Measurements from ENCODE around the gene AMBP. TPM values are rescaled to one million over a fixed set of nuclear protein-coding genes. Genes with fewer than 3 reads are reported as not detected.

The AMBP gene
- total RNA-seq, 3 donors from 2014 or later (not counting 1 experiment from before 2014, with no cell fraction given): not detected

DNA sequence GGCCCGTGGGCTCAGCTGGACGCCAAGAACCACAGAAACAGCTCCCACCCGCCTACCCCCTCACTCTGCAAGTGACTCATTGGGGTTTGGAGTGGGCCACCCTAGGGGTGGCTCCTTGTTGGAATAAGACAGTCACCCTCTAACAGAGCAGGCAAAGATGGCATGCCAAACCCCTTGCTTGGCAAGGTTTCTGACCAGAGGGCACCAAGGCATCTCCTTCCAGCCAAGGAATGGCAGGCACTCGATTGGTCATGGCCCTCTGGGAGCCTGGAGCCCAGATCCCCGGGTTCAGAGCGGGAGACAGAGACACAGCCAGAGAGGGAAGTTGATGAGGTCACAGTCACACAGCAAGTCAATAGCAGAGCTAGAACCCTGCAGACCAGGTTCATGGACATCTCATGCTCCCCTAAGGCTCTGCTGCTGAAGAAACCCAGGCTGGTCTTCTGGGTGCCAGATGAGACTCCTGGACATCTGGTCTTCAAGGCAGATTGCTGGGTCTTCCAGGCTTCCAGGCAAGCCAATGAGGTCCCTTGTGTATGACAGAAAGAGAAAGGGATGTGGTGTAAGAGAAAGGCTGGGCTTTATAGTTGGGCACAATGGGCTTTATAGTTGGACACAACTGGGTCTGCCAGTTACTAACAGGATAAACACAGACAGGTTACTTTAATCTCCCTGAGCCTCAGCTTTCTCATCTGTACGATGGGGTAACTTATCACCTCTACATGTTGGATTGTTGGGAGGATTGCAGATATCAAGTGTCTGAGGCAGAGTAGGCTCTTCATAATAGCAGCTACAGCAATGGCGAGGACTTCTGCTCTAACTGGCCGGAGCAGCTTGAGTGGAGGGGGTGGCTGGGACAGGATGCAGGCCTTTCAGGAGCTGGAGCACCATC lies 44.3 kb upstream of the AMBP start:
- H3K27ac ChIP-seq (ENCODE audit: low read length): no peak overlapping the region
- no peaks in the 10 kb centered on the region for H3K36me3 ChIP-seq (ENCODE audit: control insufficient read depth, insufficient read depth, low read length)
- H3K9me3 ChIP-seq (ENCODE audit: control insufficient read depth, insufficient read depth, low read length): peaks cover 1% of the 10 kb centered on the region
- H3K4me1 ChIP-seq (ENCODE audit: control insufficient read depth, insufficient read depth, low read length): no peaks in the 10 kb centered on the region
- Mint-ChIP-seq H3K36me3 (no peaks in the 10 kb centered on the region), H3K9me3 (peaks cover 2% of the 10 kb centered on the region in 2 donors), H3K27ac (no peak overlapping the region), H3K4me3 (no peak overlapping the region), H3K4me1 (no peaks in the 10 kb centered on the region), H3K27me3 (ENCODE audit: low read depth in 2 of 2) (peaks cover 19 to 20% of the 10 kb centered on the region in 2 donors)
- no peak overlapping the region for H3K4me3 ChIP-seq (ENCODE audit: low read length)
- TF ChIP-seq, protein P1, sequence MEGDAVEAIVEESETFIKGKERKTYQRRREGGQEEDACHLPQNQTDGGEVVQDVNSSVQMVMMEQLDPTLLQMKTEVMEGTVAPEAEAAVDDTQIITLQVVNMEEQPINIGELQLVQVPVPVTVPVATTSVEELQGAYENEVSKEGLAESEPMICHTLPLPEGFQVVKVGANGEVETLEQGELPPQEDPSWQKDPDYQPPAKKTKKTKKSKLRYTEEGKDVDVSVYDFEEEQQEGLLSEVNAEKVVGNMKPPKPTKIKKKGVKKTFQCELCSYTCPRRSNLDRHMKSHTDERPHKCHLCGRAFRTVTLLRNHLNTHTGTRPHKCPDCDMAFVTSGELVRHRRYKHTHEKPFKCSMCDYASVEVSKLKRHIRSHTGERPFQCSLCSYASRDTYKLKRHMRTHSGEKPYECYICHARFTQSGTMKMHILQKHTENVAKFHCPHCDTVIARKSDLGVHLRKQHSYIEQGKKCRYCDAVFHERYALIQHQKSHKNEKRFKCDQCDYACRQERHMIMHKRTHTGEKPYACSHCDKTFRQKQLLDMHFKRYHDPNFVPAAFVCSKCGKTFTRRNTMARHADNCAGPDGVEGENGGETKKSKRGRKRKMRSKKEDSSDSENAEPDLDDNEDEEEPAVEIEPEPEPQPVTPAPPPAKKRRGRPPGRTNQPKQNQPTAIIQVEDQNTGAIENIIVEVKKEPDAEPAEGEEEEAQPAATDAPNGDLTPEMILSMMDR (IDR thresholded peaks at IDR 0.05): no peak
- no peaks in the 10 kb centered on the region for H3K27me3 ChIP-seq (ENCODE audit: control insufficient read depth, insufficient read depth, low read length)
- intact Hi-C loops (cut with micrococcal nuclease): no loop called here
- no peak for DNase-seq
- no peak for ATAC-seq
- 82% methylated on average over 9 of the region's 9 CpGs for WGBS (ENCODE audit: insufficient coverage)

DNA sequence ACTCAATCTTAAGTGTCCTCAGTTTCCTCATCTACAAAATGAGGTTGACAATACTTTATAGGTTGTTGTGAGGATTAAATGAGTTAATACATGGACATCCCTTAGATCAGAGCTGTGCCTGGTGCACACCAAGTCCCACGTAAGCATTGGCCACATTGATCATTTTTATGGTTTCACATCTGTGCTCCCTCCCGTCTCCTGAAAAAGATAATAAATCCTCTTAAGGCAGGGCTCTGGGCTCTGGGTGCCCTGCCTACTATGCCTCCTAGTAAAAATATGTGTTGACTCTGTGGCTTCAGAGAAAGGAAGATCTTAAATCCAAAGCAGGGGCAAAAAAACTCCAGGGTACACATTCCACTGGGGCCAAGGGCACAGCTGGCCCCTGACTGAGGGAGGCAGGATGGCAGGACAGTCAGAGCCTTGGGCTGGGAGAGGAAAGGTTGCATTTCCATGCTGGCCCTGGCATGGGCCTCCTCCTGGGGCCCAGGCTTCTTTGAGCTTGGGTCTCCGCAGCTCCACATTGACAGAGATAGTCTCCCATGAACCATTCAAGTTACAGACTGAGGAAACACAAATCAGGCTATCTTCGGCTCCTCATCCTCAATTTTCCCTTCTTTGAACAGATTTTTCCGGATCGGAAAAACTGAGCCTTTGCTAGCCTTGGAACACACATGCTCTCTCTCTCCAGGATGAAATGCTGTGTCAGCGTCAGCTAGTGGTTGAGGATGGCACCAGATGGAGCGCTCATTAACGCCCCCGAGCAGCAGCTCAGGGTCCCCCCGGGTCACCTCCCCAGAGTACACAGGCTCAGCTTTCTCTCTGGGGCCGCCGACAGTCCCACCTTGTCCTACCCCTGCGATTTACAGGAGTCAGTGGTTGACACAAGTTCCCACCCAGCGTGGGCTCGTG lies 43.4 kb upstream of the AMBP start:
- H3K36me3 ChIP-seq (ENCODE audit: control insufficient read depth, insufficient read depth, low read length): no peaks in the 10 kb centered on the region
- no peaks in the 10 kb centered on the region for H3K36me3 Mint-ChIP-seq
- H3K27me3 ChIP-seq (ENCODE audit: control insufficient read depth, insufficient read depth, low read length): no peaks in the 10 kb centered on the region
- no peaks in the 10 kb centered on the region for H3K9me3 Mint-ChIP-seq
- no peaks in the 10 kb centered on the region for H3K4me1 Mint-ChIP-seq
- H3K27me3 Mint-ChIP-seq (ENCODE audit: low read depth in 2 of 2): peaks cover 16 to 17% of the 10 kb centered on the region in 2 donors
- no peaks in the 10 kb centered on the region for H3K4me1 ChIP-seq (ENCODE audit: control insufficient read depth, insufficient read depth, low read length)
- no peak for DNase-seq
- no peak overlapping the region for H3K4me3 ChIP-seq (ENCODE audit: low read length)
- H3K27ac Mint-ChIP-seq: no peak overlapping the region
- TF ChIP-seq, protein P1 (IDR thresholded peaks at IDR 0.05): no peak
- no peak overlapping the region for H3K27ac ChIP-seq (ENCODE audit: low read length)
- ATAC-seq: no peak
- no peak overlapping the region for H3K4me3 Mint-ChIP-seq
- WGBS (ENCODE audit: insufficient coverage): 87% methylated on average over 16 of the region's 16 CpGs
- intact Hi-C loops (cut with micrococcal nuclease): no loop called here
- H3K9me3 ChIP-seq (ENCODE audit: control insufficient read depth, insufficient read depth, low read length): no peaks in the 10 kb centered on the region

DNA sequence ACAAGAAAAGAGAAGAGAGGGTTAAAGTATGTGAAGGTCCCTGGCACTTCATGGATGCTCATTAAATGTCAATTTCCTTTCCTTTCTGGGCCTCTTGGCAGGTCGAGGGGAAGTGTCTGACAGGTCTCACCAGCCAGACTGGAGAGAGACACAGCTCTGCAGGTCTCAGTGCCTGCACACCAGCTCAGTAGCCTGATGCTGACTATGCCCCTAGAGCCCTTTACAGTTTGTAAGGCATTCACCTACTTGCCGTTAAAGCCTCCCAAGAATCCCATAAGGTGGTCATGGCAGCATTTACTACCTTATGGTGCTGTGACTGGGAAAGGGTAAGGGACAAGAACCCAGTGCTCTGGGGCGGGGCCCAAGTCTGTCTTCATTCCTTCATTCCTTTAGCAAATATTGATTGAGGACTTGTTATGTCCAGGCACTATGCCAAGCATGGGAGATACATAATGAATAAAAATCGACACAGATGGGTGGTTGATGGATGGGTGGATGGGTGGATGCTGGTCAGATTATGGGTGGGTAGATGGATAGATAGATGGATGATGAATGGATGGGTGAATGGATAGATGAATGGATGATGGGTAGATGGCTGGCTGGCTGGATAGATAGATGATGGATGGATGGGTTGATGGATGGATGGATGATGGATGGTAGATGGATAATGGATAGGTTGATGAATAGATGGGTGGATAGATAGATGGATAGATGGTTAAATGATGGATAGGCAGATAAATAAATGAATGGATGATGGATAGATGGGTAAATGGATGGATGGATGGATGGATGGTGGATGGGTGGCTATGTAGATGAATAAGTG lies 42.3 kb upstream of the AMBP start:
- no peak overlapping the region for H3K4me3 ChIP-seq (ENCODE audit: low read length)
- no peak overlapping the region for H3K4me3 Mint-ChIP-seq
- 63% methylated on average over 4 of the region's 4 CpGs for whole genome bisulfite sequencing (ENCODE audit: insufficient coverage)
- H3K36me3 ChIP-seq (ENCODE audit: control insufficient read depth, insufficient read depth, low read length): no peaks in the 10 kb centered on the region
- TF ChIP-seq, protein P1 (IDR thresholded peaks at IDR 0.05): no peak
- H3K27me3 Mint-ChIP-seq (ENCODE audit: low read depth in 2 of 2): peaks cover 10 to 17% of the 10 kb centered on the region in 2 donors
- ATAC-seq (no peak), DNase-seq (no peak)
- intact Hi-C loops (cut with micrococcal nuclease): no loop called here
- no peaks in the 10 kb centered on the region for H3K9me3 ChIP-seq (ENCODE audit: control insufficient read depth, insufficient read depth, low read length)
- H3K27ac Mint-ChIP-seq: no peak overlapping the region
- no peaks in the 10 kb centered on the region for H3K9me3 Mint-ChIP-seq
- H3K36me3 Mint-ChIP-seq: no peaks in the 10 kb centered on the region
- H3K27ac ChIP-seq (ENCODE audit: low read length): no peak overlapping the region
- H3K4me1 ChIP-seq (ENCODE audit: control insufficient read depth, insufficient read depth, low read length): no peaks in the 10 kb centered on the region
- no peaks in the 10 kb centered on the region for H3K27me3 ChIP-seq (ENCODE audit: control insufficient read depth, insufficient read depth, low read length)
- no peaks in the 10 kb centered on the region for H3K4me1 Mint-ChIP-seq

Measured in natural killer cell (primary cell).